ENCODE data around the gene TRPM2. TPM values are rescaled to one million over a fixed set of nuclear protein-coding genes. Genes with fewer than 3 reads are reported as not detected.

The TRPM2 gene
- total and polyA plus RNA-seq, 2 donors: 2.7 to 9.4 TPM

DNA sequence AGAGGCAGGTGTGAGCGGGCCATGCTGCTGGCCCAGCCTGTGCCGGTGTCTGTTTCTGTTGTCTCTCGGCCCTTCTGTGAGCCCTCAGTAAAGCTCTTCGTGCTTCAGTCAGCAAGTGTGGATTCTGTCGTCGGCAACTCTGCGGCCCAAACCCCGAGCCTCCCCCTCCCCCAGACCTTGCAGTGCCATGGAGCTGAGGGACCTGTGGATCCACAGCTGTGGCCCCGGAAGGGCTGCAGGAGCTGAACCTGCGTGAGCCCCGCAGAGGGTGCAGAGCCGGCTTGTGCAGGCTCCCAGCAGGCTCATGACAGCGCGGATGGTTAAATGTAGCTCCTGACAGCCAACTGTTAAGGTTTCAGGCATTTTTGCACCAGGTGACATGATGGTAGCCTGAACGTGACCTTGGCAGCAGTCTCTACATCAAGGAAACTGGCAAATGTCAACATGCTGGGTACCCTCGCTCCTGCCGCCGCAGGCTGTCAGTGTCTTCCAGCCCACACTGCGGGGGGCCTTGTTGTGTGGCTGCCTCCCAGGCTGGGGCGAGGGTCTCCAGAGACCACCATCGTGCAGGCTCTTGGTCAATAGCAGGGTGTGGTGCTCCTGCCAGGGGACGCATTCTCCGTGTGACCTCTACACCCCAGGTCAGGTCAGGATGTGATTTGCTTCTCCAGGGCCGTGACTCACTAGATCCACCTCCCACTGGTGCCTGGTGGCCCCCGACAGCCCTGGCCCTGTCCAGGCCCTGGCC is 108.8 kb downstream of the TRPM2 start:
- Histone ChIP-seq H3K36me3 (ENCODE audit: control insufficient read depth in 2 of 2, insufficient read depth in 2 of 2, low read length in 1 of 2) (no peaks in the 10 kb centered on the region), H3K4me3 (ENCODE audit: low read length in 2 of 2) (no peak overlapping the region), H3K9me3 (ENCODE audit: control insufficient read depth in 2 of 2, insufficient read depth in 1 of 2, low read length in 1 of 2) (no peaks in the 10 kb centered on the region), H3K27me3 (ENCODE audit: control insufficient read depth in 2 of 2, insufficient read depth in 1 of 2, low read length in 1 of 2) (peaks cover 0 to 4% of the 10 kb centered on the region in 2 donors), H3K27ac (ENCODE audit: low read depth in 1 of 2, low read length in 1 of 2) (no peak overlapping the region), H3K4me1 (ENCODE audit: control insufficient read depth in 2 of 2, insufficient read depth in 2 of 2, low read length in 2 of 2) (no peaks in the 10 kb centered on the region)
- no peak for DNase-seq (ENCODE audit: low read depth in 6 of 9, low spot score in 9 of 9)
- WGBS: 96% methylated on average over 25 of the region's 25 CpGs

DNA sequence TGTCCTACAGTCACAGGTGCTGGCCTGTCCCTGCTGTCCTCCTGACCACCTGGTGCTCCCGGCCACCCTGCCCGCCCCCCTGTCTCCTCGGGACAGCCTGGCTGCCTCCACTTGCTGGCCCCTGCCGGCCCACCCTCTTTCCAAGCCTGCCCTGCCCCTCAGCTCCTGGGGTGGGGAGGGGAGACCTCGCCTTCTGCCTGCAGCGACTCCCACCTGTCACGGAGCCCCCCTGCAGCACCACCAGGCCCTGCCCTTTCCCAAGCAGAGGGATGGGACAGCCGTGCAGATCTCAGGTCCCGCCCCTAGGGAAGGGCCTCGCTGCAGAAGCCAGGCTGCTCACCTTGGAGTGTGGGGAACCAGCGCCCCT is 109.4 kb downstream of the TRPM2 start:
- 95% methylated on average over 11 of the region's 11 CpGs for WGBS
- Histone ChIP-seq H3K4me1 (ENCODE audit: control insufficient read depth in 2 of 2, insufficient read depth in 2 of 2, low read length in 2 of 2) (no peaks in the 10 kb centered on the region), H3K9me3 (ENCODE audit: control insufficient read depth in 2 of 2, insufficient read depth in 1 of 2, low read length in 1 of 2) (no peaks in the 10 kb centered on the region), H3K36me3 (ENCODE audit: control insufficient read depth in 2 of 2, insufficient read depth in 2 of 2, low read length in 1 of 2) (no peaks in the 10 kb centered on the region), H3K4me3 (ENCODE audit: low read length in 2 of 2) (no peak overlapping the region), H3K27me3 (ENCODE audit: control insufficient read depth in 2 of 2, insufficient read depth in 1 of 2, low read length in 1 of 2) (peaks cover 0 to 4% of the 10 kb centered on the region in 2 donors), H3K27ac (ENCODE audit: low read depth in 1 of 2, low read length in 1 of 2) (no peak overlapping the region)
- DNase-seq (ENCODE audit: low read depth in 6 of 9, low spot score in 9 of 9): no peak

DNA sequence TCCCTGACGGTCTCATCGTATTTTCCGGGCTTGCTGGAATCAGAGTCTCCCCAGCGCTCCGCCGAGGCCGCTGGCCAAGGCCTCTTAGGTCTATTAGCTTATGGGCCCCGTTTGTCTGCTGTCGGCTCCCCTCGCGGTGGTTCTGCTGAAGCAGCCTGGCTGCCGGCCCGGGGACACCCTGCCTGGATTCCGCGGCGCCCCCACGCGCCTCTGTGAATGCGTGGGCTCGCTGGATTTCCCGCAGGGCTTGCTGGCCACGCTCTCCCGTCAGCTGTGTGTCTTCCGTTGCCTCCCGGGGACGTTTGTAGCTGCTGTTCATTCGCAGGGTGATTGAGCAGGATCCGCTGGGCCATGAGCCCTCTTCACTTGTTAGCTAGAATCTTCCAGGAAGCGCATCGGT is 110.3 kb downstream of the TRPM2 start:
- DNase-seq (ENCODE audit: low read depth in 6 of 9, low spot score in 9 of 9): no peak
- H3K27ac ChIP-seq (ENCODE audit: low read depth in 1 of 2, low read length in 1 of 2): no peak overlapping the region
- no peaks in the 10 kb centered on the region for H3K4me1 ChIP-seq (ENCODE audit: control insufficient read depth in 2 of 2, insufficient read depth in 2 of 2, low read length in 2 of 2)
- no peak overlapping the region for H3K4me3 ChIP-seq (ENCODE audit: low read length in 2 of 2)
- H3K9me3 ChIP-seq (ENCODE audit: control insufficient read depth in 2 of 2, insufficient read depth in 1 of 2, low read length in 1 of 2): no peaks in the 10 kb centered on the region
- no peaks in the 10 kb centered on the region for H3K36me3 ChIP-seq (ENCODE audit: control insufficient read depth in 2 of 2, insufficient read depth in 2 of 2, low read length in 1 of 2)
- H3K27me3 ChIP-seq (ENCODE audit: control insufficient read depth in 2 of 2, insufficient read depth in 1 of 2, low read length in 1 of 2): peaks cover 0 to 4% of the 10 kb centered on the region in 2 donors
- 81% methylated on average over 30 of the region's 30 CpGs for WGBS

GRCh38 chr21:44464351-44464750 is 110.9 kb downstream of the TRPM2 start:
- no peak overlapping the region for H3K4me3 ChIP-seq (ENCODE audit: low read length in 2 of 2)
- H3K9me3 ChIP-seq (ENCODE audit: control insufficient read depth in 2 of 2, insufficient read depth in 1 of 2, low read length in 1 of 2): no peaks in the 10 kb centered on the region
- H3K27me3 ChIP-seq (ENCODE audit: control insufficient read depth in 2 of 2, insufficient read depth in 1 of 2, low read length in 1 of 2): peaks cover 0 to 4% of the 10 kb centered on the region in 2 donors
- no peak for DNase-seq (ENCODE audit: low read depth in 6 of 9, low spot score in 9 of 9)
- H3K4me1 ChIP-seq (ENCODE audit: control insufficient read depth in 2 of 2, insufficient read depth in 2 of 2, low read length in 2 of 2): no peaks in the 10 kb centered on the region
- WGBS: 93% methylated on average over 12 of the region's 12 CpGs
- H3K36me3 ChIP-seq (ENCODE audit: control insufficient read depth in 2 of 2, insufficient read depth in 2 of 2, low read length in 1 of 2): no peaks in the 10 kb centered on the region
- H3K27ac ChIP-seq (ENCODE audit: low read depth in 1 of 2, low read length in 1 of 2): no peak overlapping the region

GRCh38 chr21:44466351-44466954 is 113.0 kb downstream of the TRPM2 start:
- no peak overlapping the region for H3K27ac ChIP-seq (ENCODE audit: low read depth in 1 of 2, low read length in 1 of 2)
- H3K4me1 ChIP-seq (ENCODE audit: control insufficient read depth in 2 of 2, insufficient read depth in 2 of 2, low read length in 2 of 2): no peaks in the 10 kb centered on the region
- peaks cover 0 to 4% of the 10 kb centered on the region in 2 donors for H3K27me3 ChIP-seq (ENCODE audit: control insufficient read depth in 2 of 2, insufficient read depth in 1 of 2, low read length in 1 of 2)
- 95% methylated on average over 16 of the region's 16 CpGs for WGBS
- H3K4me3 ChIP-seq (ENCODE audit: low read length in 2 of 2): no peak overlapping the region
- DNase-seq (ENCODE audit: low read depth in 6 of 9, low spot score in 9 of 9): no peak
- H3K36me3 ChIP-seq (ENCODE audit: control insufficient read depth in 2 of 2, insufficient read depth in 2 of 2, low read length in 1 of 2): no peaks in the 10 kb centered on the region
- H3K9me3 ChIP-seq (ENCODE audit: control insufficient read depth in 2 of 2, insufficient read depth in 1 of 2, low read length in 1 of 2): no peaks in the 10 kb centered on the region

DNA sequence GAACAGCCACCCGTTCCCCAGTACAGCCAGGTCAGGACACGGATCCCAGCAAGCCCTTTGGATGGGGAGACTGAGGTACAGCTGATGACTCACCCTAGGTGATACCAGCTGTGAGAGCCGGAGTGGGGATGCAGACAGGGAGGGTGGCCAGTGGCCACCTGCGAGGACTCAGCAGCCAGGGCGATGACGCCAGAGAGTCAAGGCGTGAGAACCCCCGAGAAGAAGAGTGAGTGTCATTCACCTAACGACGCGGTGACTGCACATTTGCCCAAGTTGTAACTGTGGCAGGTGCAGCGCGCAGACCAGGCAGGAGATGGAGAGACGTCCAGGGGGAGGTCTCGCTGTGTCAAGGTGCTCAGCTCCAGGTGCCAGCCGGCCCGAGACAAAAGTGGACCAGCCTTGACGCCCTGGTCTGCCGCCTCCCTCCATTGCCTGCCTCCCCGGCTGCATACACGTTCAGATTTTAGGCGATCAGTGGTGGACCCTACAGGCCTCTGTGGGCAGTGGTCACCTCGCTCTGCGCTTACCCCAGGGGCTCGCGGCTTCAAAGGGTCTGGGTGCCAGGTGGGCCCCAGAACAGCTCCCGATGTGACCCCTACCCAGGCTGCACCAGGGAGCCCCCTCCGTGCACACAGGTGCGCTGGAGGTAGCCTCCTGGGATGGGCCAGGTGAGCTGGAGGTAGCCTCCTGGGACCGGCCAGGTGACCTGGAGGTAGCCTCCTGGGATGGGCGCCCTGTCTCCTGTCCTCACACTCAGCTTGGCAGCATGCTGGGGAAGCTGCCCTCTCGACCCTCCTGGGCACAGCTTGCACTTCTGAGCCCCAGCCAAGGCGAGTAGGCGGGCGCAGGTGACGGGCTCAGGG is 113.8 kb downstream of the TRPM2 start:
- no peak overlapping the region for H3K27ac ChIP-seq (ENCODE audit: low read depth in 1 of 2, low read length in 1 of 2)
- 97% methylated on average over 36 of the region's 36 CpGs for WGBS

DNA sequence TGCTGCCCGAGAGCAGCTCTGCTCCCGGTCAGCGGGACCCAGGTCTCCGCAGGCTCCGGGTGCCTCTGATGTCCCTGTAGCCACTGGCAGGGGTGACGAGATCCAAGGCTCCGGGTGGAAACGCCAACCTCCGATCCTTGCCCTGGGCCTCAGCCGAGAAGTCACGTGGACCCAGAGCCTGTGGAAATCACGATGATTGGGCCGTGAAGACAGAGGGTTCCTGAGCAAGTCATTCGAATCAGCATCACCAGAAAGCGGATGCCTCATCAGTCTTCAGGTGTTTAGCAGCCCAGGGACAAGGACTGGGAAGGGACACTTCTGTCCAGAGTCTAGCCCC is 114.4 kb downstream of the TRPM2 start:
- Histone ChIP-seq H3K36me3 (ENCODE audit: control insufficient read depth in 2 of 2, insufficient read depth in 2 of 2, low read length in 1 of 2) (no peaks in the 10 kb centered on the region), H3K4me3 (ENCODE audit: low read length in 2 of 2) (no peak overlapping the region), H3K27ac (ENCODE audit: low read depth in 1 of 2, low read length in 1 of 2) (no peak overlapping the region), H3K27me3 (ENCODE audit: control insufficient read depth in 2 of 2, insufficient read depth in 1 of 2, low read length in 1 of 2) (peaks cover 0 to 4% of the 10 kb centered on the region in 2 donors), H3K9me3 (ENCODE audit: control insufficient read depth in 2 of 2, insufficient read depth in 1 of 2, low read length in 1 of 2) (no peaks in the 10 kb centered on the region), H3K4me1 (ENCODE audit: control insufficient read depth in 2 of 2, insufficient read depth in 2 of 2, low read length in 2 of 2) (no peaks in the 10 kb centered on the region)
- WGBS: 96% methylated on average over 15 of the region's 15 CpGs
- no peak for DNase-seq (ENCODE audit: low read depth in 6 of 9, low spot score in 9 of 9)

More for the DNA sequence above, 113.8 kb downstream of the TRPM2 start:
- H3K4me3 ChIP-seq (ENCODE audit: low read length in 2 of 2): no peak overlapping the region
- H3K9me3 ChIP-seq (ENCODE audit: control insufficient read depth in 2 of 2, insufficient read depth in 1 of 2, low read length in 1 of 2): no peaks in the 10 kb centered on the region
- peaks cover 0 to 4% of the 10 kb centered on the region in 2 donors for H3K27me3 ChIP-seq (ENCODE audit: control insufficient read depth in 2 of 2, insufficient read depth in 1 of 2, low read length in 1 of 2)
- DNase-seq (ENCODE audit: low read depth in 6 of 9, low spot score in 9 of 9): no peak
- no peaks in the 10 kb centered on the region for H3K36me3 ChIP-seq (ENCODE audit: control insufficient read depth in 2 of 2, insufficient read depth in 2 of 2, low read length in 1 of 2)
- no peaks in the 10 kb centered on the region for H3K4me1 ChIP-seq (ENCODE audit: control insufficient read depth in 2 of 2, insufficient read depth in 2 of 2, low read length in 2 of 2)

GRCh38 chr21:44471341-44471740 is 117.9 kb downstream of the TRPM2 start:
- no peaks in the 10 kb centered on the region for H3K9me3 ChIP-seq (ENCODE audit: control insufficient read depth in 2 of 2, insufficient read depth in 1 of 2, low read length in 1 of 2)
- no peak overlapping the region for H3K4me3 ChIP-seq (ENCODE audit: low read length in 2 of 2)
- DNase-seq (ENCODE audit: low read depth in 6 of 9, low spot score in 9 of 9): no peak
- no peaks in the 10 kb centered on the region for H3K4me1 ChIP-seq (ENCODE audit: control insufficient read depth in 2 of 2, insufficient read depth in 2 of 2, low read length in 2 of 2)
- H3K27me3 ChIP-seq (ENCODE audit: control insufficient read depth in 2 of 2, insufficient read depth in 1 of 2, low read length in 1 of 2): no peaks in the 10 kb centered on the region
- H3K27ac ChIP-seq (ENCODE audit: low read depth in 1 of 2, low read length in 1 of 2): no peak overlapping the region
- no peaks in the 10 kb centered on the region for H3K36me3 ChIP-seq (ENCODE audit: control insufficient read depth in 2 of 2, insufficient read depth in 2 of 2, low read length in 1 of 2)

DNA sequence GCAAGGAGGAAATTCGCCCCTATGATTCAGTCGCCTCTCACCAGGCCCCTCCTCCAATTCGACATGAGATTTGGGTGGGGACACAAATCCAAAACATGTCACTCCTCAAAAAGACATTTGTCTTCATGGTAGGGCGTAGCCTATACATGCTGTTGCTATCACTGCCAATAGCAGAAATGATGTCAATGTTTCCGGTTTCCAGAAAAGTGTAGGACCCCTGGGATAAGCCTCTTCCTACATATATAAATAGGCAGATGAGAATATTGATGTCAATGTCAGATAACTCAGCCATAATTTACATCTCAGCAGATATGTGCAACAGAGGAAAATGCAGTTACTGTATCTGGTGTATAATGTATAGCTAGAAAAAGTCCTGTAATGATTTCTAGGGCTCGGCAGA is 118.6 kb downstream of the TRPM2 start:
- no peak for DNase-seq (ENCODE audit: low read depth in 6 of 9, low spot score in 9 of 9)
- 95% methylated on average over 6 of the region's 6 CpGs for WGBS
- H3K27me3 ChIP-seq (ENCODE audit: control insufficient read depth in 2 of 2, insufficient read depth in 1 of 2, low read length in 1 of 2): no peaks in the 10 kb centered on the region
- H3K4me1 ChIP-seq (ENCODE audit: control insufficient read depth in 2 of 2, insufficient read depth in 2 of 2, low read length in 2 of 2): no peaks in the 10 kb centered on the region
- H3K27ac ChIP-seq (ENCODE audit: low read depth in 1 of 2, low read length in 1 of 2): no peak overlapping the region
- H3K9me3 ChIP-seq (ENCODE audit: control insufficient read depth in 2 of 2, insufficient read depth in 1 of 2, low read length in 1 of 2): no peaks in the 10 kb centered on the region
- H3K36me3 ChIP-seq (ENCODE audit: control insufficient read depth in 2 of 2, insufficient read depth in 2 of 2, low read length in 1 of 2): no peaks in the 10 kb centered on the region
- H3K4me3 ChIP-seq (ENCODE audit: low read length in 2 of 2): no peak overlapping the region
